ENCODE results near the gene PEBP1. TPM values are rescaled to one million over a fixed set of nuclear protein-coding genes. Genes with fewer than 3 reads are reported as not detected.

The PEBP1 gene
- total RNA-seq, 1 donor from 2014 or later = 266 TPM

GRCh38 chr12:118136559-118137003 lies 657 bp downstream of the PEBP1 start:
- DNase-seq = no peak

GRCh38 chr12:118137148-118137678 lies 1.3 kb downstream of the PEBP1 start:
- DNase-seq = no peak

- DNase-seq = no peak
Observed at GRCh38 chr12:118140825-118141224, 4.9 kb downstream of the PEBP1 start.

GRCh38 chr12:118144499-118144898 lies 8.6 kb downstream of the PEBP1 start:
- DNase-seq = no peak

GRCh38 chr12:118145113-118145797 lies 9.3 kb downstream of the PEBP1 start:
- no peak for DNase-seq

- DNase-seq = no peak
Observed at GRCh38 chr12:118145798-118146156, 9.9 kb downstream of the PEBP1 start.

GRCh38 chr12:118148287-118148686 lies 12.4 kb downstream of the PEBP1 start:
- DNase-seq = no peak

GRCh38 chr12:118150625-118151024 lies 14.7 kb downstream of the PEBP1 start:
- no peak for DNase-seq

- no peak for DNase-seq
Observed at GRCh38 chr12:118151755-118152154, 15.8 kb downstream of the PEBP1 start.

- no peak for DNase-seq
Observed at GRCh38 chr12:118160536-118160935, 24.6 kb downstream of the PEBP1 start.

GRCh38 chr12:118164798-118165486 lies 29.0 kb downstream of the PEBP1 start:
- no peak for DNase-seq

GRCh38 chr12:118166946-118167345 lies 31.0 kb downstream of the PEBP1 start:
- DNase-seq = no peak

GRCh38 chr12:118175823-118176447 lies 40.0 kb downstream of the PEBP1 start:
- no peak for DNase-seq

GRCh38 chr12:118183155-118183554 lies 47.2 kb downstream of the PEBP1 start:
- no peak for DNase-seq

- DNase-seq = no peak
Observed at GRCh38 chr12:118183711-118184110, 47.8 kb downstream of the PEBP1 start.

GRCh38 chr12:118185602-118186397 lies 49.9 kb downstream of the PEBP1 start:
- DNase-seq = no peak

- no peak for DNase-seq
Observed at GRCh38 chr12:118187751-118188435, 52.0 kb downstream of the PEBP1 start.

GRCh38 chr12:118188690-118189371 lies 52.9 kb downstream of the PEBP1 start:
- DNase-seq = peak; percentile 24

GRCh38 chr12:118189741-118190191 lies 53.8 kb downstream of the PEBP1 start:
- DNase-seq = peak; percentile 57

- DNase-seq = peak; percentile 13
Observed at GRCh38 chr12:118190266-118190665, 54.3 kb downstream of the PEBP1 start.

GRCh38 chr12:118193477-118193876 lies 57.6 kb downstream of the PEBP1 start:
- DNase-seq = no peak

All from occipital lobe (tissue), 2 donors.